HepG2 (cell line): ENCODE results near the gene HNRNPF. TPM values are rescaled to one million over a fixed set of nuclear protein-coding genes. Genes with fewer than 3 reads are reported as not detected.

ENCODE experiments used
- ARID4A ChIP-seq: sonication (generic); formaldehyde crosslinking; IDR thresholded peaks from 2 replicates; pipeline ENCODE4 v1.5.0; 2020; ENCODE audit warnings: mild to moderate bottlenecking, missing genetic modification reagents, borderline replicate concordance
- ATM ChIP-seq: fragments of 450-650 bp; IDR thresholded peaks from 2 replicates; pipeline ENCODE4 v1.7.1; 2017; ENCODE audit warnings: mild to moderate bottlenecking, borderline replicate concordance
- ZNF784 ChIP-seq: sonication (generic); formaldehyde crosslinking; IDR thresholded peaks from 2 replicates; pipeline ENCODE4 v1.5.1; 2020; ENCODE audit warnings: missing genetic modification reagents, mild to moderate bottlenecking, borderline replicate concordance
- polyA plus RNA-seq, 8 experiments: library from polyadenylated mRNA; depleted of rRNA in 3 of 8; stranded (reverse) in 7 of 8; unstranded in 1 of 8; fragments of >200 nt; fragmentation: Illumina TruSeq in 4 of 8; extraction: Trizol in 4 of 8; gene quantifications; 2 replicates each; pipeline versions ENCODE4 v1.2.1 to v1.2.3, GENCODE V29; 2011 to 2016; ENCODE audit warnings: low read depth in 4 of 8, missing spikeins in 1 of 8, mixed read lengths in 1 of 8; ENCODE audit not compliant: insufficient read depth in 1 of 8
- total RNA-seq, 5 experiments: library from RNA; depleted of rRNA; stranded (reverse); fragments of >200 nt; fragmentation: Illumina TruSeq; extraction: Trizol; gene quantifications; 2 replicates each; pipeline ENCODE4 v1.2.3, GENCODE V29; 2016; ENCODE audit warnings: low read depth in 1 of 5
- TF ChIP-seq, protein P1 (sequence below): sonication (generic); formaldehyde crosslinking; IDR thresholded peaks from 2 replicates; pipeline ENCODE4 v1.9.0; 2022; ENCODE audit warnings: low read depth, missing genetic modification reagents
- TF ChIP-seq, protein P2 (sequence below): sonication (generic); formaldehyde crosslinking; IDR thresholded peaks from 2 replicates; pipeline ENCODE4 v1.4.0; 2020; ENCODE audit warnings: missing genetic modification reagents, low read depth, mild to moderate bottlenecking, borderline replicate concordance
- TF ChIP-seq, protein P3 (sequence below): sonication (generic); formaldehyde crosslinking; IDR thresholded peaks from 2 replicates; pipeline ENCODE4 v1.4.0; 2020; ENCODE audit warnings: missing genetic modification reagents, borderline replicate concordance

The HNRNPF gene
- total and polyA plus RNA-seq, 2 of the 13 experiments (the other 11 are each of a cell fraction or from before 2014, with no cell fraction given), result 166 to 308 TPM

GRCh38 chr10:43408710-43409384, at the start of gene HNRNPF (continued):
- TF ChIP-seq, protein P1, sequence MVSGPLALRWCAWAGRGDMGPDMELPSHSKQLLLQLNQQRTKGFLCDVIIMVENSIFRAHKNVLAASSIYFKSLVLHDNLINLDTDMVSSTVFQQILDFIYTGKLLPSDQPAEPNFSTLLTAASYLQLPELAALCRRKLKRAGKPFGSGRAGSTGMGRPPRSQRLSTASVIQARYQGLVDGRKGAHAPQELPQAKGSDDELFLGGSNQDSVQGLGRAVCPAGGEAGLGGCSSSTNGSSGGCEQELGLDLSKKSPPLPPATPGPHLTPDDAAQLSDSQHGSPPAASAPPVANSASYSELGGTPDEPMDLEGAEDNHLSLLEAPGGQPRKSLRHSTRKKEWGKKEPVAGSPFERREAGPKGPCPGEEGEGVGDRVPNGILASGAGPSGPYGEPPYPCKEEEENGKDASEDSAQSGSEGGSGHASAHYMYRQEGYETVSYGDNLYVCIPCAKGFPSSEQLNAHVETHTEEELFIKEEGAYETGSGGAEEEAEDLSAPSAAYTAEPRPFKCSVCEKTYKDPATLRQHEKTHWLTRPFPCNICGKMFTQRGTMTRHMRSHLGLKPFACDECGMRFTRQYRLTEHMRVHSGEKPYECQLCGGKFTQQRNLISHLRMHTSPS (CRISPR knock-in tag), result peak; percentile 41; the same call in 1 of the 2 replicates
- TF ChIP-seq, protein P2, sequence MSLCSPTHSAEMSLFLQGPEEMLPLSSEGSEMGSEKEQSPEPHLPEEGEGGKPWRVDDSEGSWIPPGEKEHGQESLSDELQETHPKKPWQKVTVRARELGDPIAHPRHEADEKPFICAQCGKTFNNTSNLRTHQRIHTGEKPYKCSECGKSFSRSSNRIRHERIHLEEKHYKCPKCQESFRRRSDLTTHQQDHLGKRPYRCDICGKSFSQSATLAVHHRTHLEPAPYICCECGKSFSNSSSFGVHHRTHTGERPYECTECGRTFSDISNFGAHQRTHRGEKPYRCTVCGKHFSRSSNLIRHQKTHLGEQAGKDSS, result no peak; the same call in 1 of the 2 replicates
- TF ChIP-seq ARID4A (CRISPR knock-in tag) (peak; percentile 89), ZNF784 (CRISPR knock-in tag) (no peak), ATM (no peak)
- TF ChIP-seq, protein P3, sequence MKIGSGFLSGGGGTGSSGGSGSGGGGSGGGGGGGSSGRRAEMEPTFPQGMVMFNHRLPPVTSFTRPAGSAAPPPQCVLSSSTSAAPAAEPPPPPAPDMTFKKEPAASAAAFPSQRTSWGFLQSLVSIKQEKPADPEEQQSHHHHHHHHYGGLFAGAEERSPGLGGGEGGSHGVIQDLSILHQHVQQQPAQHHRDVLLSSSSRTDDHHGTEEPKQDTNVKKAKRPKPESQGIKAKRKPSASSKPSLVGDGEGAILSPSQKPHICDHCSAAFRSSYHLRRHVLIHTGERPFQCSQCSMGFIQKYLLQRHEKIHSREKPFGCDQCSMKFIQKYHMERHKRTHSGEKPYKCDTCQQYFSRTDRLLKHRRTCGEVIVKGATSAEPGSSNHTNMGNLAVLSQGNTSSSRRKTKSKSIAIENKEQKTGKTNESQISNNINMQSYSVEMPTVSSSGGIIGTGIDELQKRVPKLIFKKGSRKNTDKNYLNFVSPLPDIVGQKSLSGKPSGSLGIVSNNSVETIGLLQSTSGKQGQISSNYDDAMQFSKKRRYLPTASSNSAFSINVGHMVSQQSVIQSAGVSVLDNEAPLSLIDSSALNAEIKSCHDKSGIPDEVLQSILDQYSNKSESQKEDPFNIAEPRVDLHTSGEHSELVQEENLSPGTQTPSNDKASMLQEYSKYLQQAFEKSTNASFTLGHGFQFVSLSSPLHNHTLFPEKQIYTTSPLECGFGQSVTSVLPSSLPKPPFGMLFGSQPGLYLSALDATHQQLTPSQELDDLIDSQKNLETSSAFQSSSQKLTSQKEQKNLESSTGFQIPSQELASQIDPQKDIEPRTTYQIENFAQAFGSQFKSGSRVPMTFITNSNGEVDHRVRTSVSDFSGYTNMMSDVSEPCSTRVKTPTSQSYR (CRISPR knock-in tag), result no peak
- TF ChIP-seq, all 625 proteins: peak for 318
